Erythroblast (primary cell): Measurements from ENCODE around the gene SLC36A2.
"Not testable (repeated sequence)": the region's sequence is repeated elsewhere in the genome, so short reads cannot be mapped to it uniquely, and the experiment has no call there.

Experiments
- DNase-seq, 2 experiments: peaks; one replicate each; lab custom pipeline; 2025; lab: John Stamatoyannopoulos, UW
- GATA1 ChIP-seq: IDR thresholded peaks from 2 replicates; pipeline ENCODE4 v1.6.1; 2011; ENCODE audit warnings: low read depth, mild to moderate bottlenecking, control low read depth, low read length, moderate library complexity
- POLR2A ChIP-seq: IDR thresholded peaks from 2 replicates; pipeline ENCODE4 v1.6.1; 2011; ENCODE audit warnings: mild to moderate bottlenecking, low read length

SLC36A2 gene

DNA sequence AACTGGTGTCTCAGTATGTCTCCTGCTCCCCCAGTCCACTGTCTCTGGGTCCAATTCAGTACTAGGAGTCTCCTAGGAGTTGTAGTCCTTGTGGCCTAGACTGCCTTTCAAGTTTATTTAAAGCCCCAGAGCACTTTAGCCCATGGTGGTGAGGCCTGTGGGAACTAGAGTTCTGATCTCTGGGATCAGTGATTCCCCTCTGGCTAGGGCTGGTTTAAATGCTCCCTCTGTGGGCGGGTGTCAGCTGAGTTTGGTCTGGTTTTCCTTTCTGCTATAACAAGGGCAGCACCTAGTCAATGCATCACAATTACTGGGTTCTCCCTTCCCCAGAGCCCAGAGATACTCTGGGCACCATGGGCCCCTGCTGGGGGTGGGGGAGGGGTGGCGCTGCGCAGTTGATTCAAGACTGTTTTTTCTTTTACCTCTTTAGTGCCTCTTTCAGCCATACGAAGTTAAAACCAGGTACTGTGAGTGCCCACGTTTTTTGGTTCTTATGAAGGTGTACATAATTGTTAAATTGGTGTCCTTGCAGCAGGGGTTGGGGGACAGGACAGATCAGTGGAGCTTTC, 34.5 kb downstream of the SLC36A2 start:
- TF ChIP-seq GATA1: no peak
- TF ChIP-seq POLR2A: no peak
- no peak for DNase-seq

DNA sequence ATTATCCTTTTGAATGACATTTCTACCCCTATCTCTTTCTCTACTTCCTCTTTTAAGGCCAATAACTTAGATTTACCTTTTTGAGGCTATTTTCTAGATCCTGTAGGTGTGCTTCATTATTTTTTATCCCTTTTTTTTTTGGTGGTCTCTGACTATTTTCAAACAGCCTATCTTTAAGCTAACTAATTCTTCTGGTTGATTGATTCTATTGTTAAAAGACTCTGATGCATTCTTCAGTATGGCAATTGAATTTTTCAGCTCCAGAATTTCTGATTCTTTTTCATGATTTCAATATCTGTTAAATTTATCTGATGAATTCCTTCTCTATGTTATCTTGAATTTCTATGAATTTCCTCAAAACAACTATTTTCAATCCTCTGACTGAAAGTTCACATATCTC, 36.4 kb downstream of the SLC36A2 start:
- TF ChIP-seq GATA1: no peak
- TF ChIP-seq POLR2A: no peak
- no peak for DNase-seq

- DNase-seq: not testable (repeated sequence)
These were observed 37.5 kb downstream of the SLC36A2 start for GRCh38 chr5:151309821-151310220.

GRCh38 chr5:151309266-151309665, 38.1 kb downstream of the SLC36A2 start:
- not testable (repeated sequence) for DNase-seq

GRCh38 chr5:151303666-151304065, 43.7 kb downstream of the SLC36A2 start, which contains the start of gene SLC36A3:
Gene SLC36A3 (minus strand): TSS chr5:151303766. CDS start chr5:151303354, 412 bp downstream.
- TF ChIP-seq POLR2A: no peak
- TF ChIP-seq GATA1: no peak
- DNase-seq: no peak

- TF ChIP-seq GATA1 (no peak), POLR2A (no peak)
- peak; percentile 38 to 47 for DNase-seq
These were observed 49.1 kb downstream of the SLC36A2 start for GRCh38 chr5:151298063-151298855.

DNA sequence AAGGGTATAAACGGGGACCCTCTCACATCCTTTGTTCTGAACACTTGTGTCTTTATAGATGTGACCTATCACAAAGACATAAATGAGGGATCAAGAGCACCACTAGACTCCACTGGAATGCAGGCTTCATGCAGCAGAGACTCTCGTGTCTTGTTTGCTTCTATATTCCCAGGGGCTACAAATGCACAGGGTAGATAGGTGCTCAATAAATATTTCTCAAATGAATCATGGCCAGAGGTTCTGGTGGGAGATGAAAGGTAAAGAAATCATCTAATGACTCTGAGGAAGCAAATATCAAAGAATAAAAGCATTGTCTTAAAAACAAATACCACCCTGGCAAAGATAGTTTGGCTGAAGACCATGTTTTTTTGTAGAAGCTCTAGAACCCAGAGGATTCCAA, 50.4 kb downstream of the SLC36A2 start:
- TF ChIP-seq GATA1 (no peak), POLR2A (no peak)
- no peak for DNase-seq

DNA sequence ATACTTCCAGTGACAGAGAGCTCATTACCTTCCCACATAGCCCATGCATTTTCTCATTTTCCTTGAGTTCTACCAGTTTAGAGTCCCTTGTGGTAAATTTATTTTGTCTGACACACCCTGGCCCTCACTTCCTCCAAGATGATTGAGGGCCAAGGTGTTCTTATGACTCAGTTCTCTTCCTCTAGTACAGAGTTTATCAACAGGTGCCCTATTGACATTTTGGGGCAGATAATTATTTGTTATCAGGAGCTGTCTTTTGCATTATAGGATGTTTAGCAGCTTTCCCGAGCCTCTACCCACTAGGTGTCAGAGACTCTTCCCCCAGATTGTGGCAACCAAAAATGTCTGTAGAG, 50.9 kb downstream of the SLC36A2 start:
- DNase-seq: no peak
- TF ChIP-seq POLR2A (no peak), GATA1 (no peak)

GRCh38 chr5:151295791-151296477, 51.4 kb downstream of the SLC36A2 start:
- no peak for DNase-seq
- no peak for TF ChIP-seq GATA1
- no peak for TF ChIP-seq POLR2A

GRCh38 chr5:151295138-151295537, 52.2 kb downstream of the SLC36A2 start:
- TF ChIP-seq GATA1 (no peak), POLR2A (no peak)
- no peak for DNase-seq

DNA sequence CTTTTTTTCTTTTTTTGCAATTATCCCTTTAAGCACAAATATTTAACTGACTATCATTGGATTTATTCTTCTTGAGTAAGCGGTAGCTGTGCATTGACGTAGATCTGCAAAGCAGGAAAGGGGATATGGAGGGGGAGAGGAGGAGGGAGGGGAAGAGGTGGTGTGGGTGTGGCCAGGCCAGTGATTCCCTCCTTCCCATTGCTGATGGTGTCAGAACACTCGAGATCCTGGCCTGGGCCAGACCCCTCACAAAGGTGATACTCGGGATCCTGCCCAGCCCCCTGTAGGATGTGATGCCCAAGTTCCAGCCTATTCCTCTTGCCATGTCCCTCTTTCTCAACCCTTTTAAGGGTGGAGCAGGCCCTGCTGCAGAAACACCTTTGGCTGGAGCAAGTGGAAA, 53.7 kb downstream of the SLC36A2 start:
- no peak for TF ChIP-seq GATA1
- TF ChIP-seq POLR2A: no peak
- DNase-seq: no peak

GRCh38 chr5:151288180-151288579, 59.2 kb downstream of the SLC36A2 start:
- DNase-seq: no peak
- TF ChIP-seq POLR2A (no peak), GATA1 (no peak)

GRCh38 chr5:151286246-151286645, 61.1 kb downstream of the SLC36A2 start:
- DNase-seq: no peak

DNA sequence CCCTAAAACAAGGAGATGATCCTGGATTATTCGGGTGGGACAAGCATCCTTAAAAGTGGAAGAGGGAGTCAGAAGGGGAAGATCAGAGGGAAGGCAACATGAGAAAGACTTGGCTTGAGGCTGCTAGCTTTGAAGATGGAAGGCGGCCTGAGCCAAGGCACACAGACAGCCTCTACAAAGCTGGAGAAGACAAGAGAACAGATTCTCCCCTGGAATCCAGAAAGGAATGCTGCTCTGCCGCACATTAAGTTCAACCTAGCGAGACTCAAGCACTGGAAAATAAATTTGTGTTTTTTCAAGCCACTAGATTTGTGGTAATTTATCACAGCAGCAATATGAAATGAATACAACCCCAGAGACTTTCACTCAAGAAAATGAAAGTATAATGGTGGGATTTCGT, 61.7 kb downstream of the SLC36A2 start:
- no peak for DNase-seq
- no peak for TF ChIP-seq POLR2A
- no peak for TF ChIP-seq GATA1

More at GRCh38 chr5:151286246-151286645, 61.1 kb downstream of the SLC36A2 start:
- TF ChIP-seq GATA1: no peak
- TF ChIP-seq POLR2A: no peak

GRCh38 chr5:151284392-151284967, 62.9 kb downstream of the SLC36A2 start:
- peak; percentile 36 to 52 for DNase-seq
- TF ChIP-seq POLR2A (no peak), GATA1 (no peak)
